Measurements from ENCODE around the gene TFF3.

The TFF3 gene

DNA sequence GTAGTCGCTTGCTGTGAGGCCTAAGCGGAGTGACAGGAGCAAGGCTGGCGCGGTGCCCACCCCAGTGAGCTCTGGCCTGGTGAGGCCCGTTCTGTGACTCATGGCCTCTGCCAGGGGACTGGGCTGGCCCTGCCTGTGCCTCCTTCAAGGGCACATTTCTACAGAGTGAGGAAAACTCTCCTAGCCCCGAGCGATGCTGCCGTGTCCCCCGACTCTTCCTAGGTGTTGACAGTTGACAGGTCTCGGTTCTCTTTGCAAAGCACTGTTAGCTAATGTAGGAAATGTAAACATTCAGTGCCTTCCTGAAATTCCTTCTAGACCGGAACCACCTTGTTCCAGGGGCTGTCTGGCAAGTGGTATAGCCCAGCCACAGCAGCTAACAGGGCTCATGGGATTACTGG, 52.4 kb downstream of the TFF3 start:
- Histone ChIP-seq H3K4me3 (ENCODE audit: low read length) (no peak overlapping the region), H3K4me1 (ENCODE audit: control insufficient read depth, insufficient read depth, low read length) (peaks cover 16% of the 10 kb centered on the region), H3K27me3 (ENCODE audit: control insufficient read depth, insufficient read depth, low read length) (peaks cover 3% of the 10 kb centered on the region), H3K36me3 (ENCODE audit: control insufficient read depth, insufficient read depth, low read length) (no peaks in the 10 kb centered on the region), H3K9me3 (ENCODE audit: control insufficient read depth, low read length) (no peaks in the 10 kb centered on the region), H3K9ac (ENCODE audit: low read length) (no peak overlapping the region)

DNA sequence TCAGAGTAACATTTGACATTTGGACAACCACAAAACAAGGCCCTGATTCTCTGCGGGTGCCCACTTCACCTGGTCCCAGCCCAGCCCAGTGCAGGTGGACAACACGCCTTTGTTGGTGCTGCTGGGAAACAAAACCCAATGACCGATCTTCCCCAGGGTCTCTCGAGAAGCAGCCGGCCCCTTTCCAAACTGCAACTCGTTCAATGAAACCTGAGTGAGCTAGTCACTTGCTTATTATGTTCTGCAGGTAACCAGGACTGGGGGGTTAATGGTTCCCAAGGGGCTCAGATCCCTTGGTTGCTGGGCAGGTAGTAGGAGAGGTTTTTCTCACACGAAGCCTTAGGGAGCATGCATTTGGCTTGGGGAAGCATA, 53.4 kb downstream of the TFF3 start:
- Histone ChIP-seq H3K4me3 (ENCODE audit: low read length) (no peak overlapping the region), H3K4me1 (ENCODE audit: control insufficient read depth, insufficient read depth, low read length) (peaks cover 9% of the 10 kb centered on the region), H3K9ac (ENCODE audit: low read length) (no peak overlapping the region), H3K27me3 (ENCODE audit: control insufficient read depth, insufficient read depth, low read length) (no peaks in the 10 kb centered on the region), H3K36me3 (ENCODE audit: control insufficient read depth, insufficient read depth, low read length) (no peaks in the 10 kb centered on the region), H3K9me3 (ENCODE audit: control insufficient read depth, low read length) (no peaks in the 10 kb centered on the region)

Data from mucosa of stomach (tissue), 1 donor.